HG02571 (cell line): Measurements from ENCODE around the gene CSGALNACT2.
"Not testable (repeated sequence)": the region's sequence is repeated elsewhere in the genome, so short reads cannot be mapped to it uniquely, and the experiment has no call there.

Experiments
- ATAC-seq: cut with Tn5 transposase; IDR thresholded peaks from one replicate; pipeline ENCODE4 v1.9.1; 2021; ENCODE audit warnings: mild to moderate bottlenecking, moderate library complexity; ENCODE audit not compliant: unreplicated experiment

Gene CSGALNACT2

DNA sequence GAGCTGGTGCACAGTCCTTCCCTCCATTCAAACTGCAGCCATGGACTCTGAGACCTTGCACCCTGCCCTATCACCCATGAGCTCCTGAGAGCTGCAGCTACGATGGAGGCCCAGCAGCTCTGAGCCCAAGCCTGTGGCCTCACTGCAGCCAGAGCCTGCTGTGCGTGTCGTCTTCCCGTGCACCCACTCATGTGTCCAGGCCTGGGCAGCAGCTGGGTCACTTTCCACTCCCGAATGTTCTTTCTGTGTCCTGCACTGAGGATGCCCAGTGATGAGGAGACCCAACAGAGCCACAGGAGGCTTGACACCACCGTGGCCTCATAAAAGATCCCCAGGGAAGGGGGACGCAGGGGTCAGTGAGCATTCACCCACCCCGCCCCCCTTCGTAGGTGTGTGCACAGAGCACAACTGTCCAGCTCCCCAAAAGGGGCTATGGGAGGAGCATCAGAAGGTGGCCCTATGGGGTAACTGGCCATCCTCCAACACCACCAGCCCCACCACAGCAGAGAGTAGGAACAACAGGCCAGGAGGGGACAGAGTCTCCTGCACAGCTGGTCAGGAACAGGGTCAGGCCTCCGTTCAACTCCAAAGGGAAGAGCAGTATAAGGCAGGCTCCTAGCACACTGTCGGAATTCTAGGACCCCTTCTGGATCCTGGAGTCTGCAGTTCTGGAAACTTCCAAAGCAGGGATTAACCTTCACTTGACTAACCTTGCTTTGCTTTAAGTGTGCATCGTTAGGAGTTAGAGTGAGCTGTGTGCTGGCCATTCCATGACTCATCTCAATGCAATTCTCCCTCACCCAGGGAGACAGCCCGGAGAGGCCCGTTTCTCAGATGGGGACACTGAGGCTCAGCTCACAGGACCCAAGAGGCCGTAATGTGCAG is 76.1 kb downstream of the CSGALNACT2 start:
- no peak for ATAC-seq

DNA sequence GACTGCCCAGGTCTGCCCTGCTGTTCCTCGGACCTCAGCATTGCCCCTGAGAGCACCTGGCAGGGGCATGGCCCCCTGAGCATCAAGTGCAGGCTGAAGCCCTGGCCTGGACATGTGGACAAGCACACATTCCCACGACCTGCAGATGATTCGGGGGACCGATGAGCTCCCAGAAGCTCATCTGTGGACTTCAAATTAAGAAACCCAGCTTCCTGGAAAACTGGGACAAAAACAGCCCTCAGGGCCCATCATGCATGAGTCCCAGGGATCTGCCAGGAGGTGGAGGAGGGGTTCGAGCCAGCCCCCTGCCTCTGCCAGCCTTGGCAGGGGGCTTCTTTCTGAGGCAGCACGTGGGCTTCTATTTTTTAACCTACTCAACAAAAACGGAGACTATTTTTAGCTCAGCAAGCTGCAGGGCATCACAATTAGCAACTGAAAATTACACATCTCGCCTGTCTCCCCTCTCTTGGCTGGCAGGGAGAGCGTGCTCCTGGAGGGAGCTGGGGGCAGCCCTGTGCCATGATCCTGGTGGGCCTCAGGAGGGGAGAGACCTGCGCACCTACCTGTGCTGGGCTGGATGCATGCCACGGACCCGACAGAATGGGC is 76.8 kb downstream of the CSGALNACT2 start:
- ATAC-seq = no peak

DNA sequence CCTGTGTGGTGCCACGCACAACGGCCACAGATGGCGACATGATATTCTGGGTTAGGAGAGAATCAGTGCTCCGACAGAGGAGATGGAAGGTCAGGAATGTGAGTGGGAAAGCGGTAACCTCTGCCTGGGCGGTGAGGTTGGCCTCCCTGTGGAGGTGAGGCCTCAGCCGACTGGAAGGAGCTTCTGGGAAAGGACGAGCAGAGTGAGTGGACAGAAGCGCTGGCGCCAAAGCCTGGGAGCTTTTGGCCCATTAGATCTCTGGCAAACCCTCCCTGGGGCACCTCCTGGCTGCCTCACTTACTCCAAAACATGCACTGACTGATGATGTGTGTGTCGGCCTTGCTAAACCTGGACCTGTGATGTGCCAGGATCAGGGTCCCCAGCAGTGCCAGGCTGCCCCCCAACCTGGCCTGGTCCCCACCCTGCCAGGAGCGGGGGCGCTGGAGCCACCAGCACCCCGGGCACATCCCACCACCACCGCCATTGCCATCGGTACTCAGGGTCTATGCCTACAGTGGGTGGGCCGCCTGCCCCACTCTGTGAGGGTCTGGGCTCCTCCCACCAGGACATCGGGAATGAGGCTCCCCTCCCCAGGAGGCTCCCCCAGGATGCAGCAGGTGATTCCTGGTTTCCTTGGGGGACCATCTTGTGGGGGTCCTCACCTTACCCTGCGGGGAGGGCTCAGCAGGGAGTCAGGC is 77.7 kb downstream of the CSGALNACT2 start:
- ATAC-seq = no peak

DNA sequence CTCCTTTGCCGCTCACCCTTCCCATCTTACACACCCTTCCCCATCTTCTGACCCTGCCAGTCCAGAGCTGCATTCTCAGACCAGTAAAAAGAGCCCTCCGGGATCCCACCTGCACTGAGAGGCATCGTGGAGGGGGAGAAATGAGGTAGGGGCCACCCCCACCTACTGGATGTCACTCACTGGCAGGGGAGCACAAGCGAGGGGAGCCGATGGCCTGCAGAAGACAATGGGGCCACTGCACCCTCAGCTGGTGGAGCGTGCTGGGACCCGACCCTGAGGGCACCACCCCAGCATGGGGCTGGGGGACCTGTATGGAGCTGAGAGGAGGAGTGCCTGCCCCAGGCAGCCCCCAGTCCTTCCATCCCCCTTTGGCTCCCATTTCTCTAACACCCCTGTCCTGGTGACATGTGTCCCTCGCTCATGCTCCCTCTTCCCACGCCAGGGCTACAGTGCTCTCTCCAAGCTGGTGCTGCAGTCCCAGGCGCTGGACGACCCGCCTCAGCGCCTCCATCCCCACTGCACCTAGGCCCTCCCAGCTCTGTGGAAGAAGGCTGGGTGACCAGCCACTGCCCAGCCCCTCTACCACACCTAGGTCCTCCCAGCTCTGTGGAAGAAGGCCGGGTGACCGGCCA is 78.8 kb downstream of the CSGALNACT2 start:
- no peak for ATAC-seq

DNA sequence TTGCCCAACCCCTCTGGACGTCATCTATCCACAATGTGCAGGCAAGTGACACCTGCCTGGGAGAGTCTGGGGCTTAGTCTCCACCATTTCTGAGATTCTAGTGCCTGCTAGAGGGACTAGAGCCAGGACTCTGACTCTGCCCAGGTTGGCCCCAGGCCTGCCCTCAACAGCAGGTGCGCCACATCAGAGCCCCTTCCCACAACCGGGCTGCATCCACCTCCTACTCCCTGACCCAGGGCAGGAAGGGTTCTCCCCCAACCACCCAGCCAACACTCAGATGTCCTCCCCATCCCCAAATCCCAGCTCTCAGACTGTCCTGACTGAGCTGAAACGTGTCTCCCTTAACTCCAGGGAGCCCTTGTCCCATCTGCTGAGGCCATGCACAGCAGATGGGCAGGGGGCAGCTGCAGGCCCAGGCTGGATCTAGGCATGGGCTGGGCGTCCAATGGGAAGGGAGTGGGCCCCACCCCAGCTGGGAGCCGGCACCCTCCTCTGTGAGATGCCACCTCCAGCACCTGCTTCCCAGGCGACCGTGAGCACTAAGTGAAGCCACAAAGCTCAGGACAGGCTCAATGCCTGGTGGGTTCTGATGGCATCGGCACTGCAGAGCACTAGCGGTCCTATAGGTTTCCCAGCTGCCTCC is 79.4 kb downstream of the CSGALNACT2 start:
- ATAC-seq = no peak

DNA sequence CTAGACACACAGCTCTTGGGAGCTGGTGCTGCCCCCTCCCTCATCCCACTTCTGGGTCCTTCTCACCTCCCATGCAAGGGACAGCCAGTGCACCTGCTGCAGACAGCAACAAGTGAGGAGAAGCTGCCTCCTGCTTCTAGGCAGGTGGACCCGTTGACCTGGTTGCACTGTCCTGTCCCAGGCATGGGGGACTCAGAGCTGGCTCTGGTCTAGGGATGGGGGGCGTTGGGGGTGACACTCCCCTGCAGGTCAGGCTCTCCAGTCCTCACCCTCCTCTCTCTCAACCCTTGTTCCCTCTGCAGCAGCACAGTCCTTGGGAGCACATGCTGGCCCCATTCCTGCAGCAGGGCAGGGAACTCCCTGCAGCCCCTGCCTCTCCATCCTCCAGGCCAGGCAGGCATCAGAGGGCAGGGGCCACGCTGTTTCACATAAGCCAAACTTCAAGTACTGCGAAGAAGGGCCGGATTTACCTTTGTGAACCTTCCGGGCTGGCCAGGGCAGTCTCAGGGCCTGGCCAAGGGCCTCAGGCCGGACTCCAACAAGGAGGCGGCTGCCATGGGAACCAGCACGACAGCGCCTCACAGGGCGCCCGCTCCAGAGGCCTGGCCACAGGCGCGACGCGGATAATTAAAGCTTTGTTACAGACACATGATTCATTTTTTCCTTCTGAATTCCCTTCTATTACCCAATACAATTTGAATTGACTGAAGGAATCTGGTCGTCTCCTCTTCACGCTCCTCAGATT is 80.1 kb downstream of the CSGALNACT2 start:
- ATAC-seq = no peak

DNA sequence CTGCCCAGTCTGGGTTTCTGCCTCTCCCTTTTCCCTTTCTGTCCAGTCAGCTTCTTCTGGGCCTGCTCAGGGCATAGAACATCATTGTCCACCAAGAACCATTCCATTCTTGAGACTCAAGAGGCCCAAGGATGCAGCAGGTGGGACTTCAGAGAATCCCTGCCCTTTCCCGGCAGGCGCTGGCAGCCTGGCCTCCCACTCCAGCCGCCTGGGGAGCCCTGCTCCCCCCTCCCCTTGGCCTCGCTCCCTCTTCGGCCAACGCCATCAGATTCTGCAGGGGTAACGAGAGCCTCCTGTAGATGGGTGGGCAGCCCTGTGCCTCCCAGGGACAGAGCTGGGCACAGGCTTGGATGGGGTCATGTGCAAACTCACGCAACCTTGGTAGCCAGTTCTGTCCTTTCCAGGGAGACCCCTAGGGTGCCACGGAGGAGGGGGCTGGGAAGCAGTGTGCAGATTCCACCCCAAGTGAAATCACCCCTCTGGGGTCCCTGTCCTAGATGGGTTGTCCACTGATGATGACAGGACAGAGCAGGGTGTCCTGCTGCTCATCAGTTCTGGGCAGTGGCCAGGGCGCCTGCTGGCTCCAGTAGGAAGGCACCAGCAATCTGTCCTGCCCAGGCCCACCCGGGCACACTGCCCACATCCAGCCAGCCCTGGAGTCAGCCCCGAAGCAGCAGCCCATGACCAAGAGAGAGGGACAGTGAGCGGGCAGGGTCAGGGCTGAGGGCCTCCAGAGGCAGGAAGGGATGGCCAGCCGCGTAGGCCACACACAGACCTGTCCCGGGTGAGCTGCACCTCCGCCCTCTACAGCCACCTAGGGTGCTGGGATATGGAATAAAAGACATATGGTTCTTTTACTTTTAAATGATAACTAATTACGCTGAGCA is 80.9 kb downstream of the CSGALNACT2 start:
- ATAC-seq = no peak

DNA sequence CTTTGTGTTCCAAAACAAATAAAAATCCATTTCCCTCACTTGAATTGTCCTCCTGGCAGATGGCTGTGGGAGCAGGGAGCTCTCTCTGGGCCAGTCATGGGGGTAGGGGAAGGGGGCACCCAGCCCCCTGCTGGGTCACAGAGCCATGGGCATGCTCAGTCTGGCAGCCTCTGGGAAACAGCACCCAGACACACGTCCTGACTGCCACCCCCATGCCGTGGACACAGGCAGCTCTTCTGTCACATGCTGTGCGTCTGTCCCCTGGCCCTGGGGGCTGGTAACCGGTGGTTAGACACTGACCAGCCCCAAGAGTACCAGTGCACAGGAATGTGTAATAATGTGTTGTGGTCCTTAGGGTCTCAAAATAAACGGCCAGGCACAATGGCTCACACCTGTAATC is 81.6 kb downstream of the CSGALNACT2 start:
- no peak for ATAC-seq

DNA sequence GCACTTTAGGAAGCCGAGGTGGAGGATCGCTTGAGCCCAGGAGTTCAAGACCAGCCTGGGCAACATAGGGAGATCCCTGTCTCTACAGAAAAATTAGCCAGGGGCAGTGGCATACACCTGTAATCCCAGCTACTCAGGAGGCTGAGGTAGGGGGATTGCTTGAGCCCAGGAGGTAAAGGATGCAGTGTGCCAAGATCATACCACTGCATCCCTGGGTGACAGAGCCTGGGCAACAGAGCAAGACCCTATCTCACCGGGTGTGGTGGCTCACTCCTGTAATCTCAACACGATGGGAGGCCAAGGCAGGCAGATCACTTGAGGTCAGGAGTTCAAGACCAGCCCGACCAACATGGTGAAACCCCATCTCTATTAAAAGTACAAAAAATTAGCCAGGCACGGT is 82.0 kb downstream of the CSGALNACT2 start:
- not testable (repeated sequence) for ATAC-seq

DNA sequence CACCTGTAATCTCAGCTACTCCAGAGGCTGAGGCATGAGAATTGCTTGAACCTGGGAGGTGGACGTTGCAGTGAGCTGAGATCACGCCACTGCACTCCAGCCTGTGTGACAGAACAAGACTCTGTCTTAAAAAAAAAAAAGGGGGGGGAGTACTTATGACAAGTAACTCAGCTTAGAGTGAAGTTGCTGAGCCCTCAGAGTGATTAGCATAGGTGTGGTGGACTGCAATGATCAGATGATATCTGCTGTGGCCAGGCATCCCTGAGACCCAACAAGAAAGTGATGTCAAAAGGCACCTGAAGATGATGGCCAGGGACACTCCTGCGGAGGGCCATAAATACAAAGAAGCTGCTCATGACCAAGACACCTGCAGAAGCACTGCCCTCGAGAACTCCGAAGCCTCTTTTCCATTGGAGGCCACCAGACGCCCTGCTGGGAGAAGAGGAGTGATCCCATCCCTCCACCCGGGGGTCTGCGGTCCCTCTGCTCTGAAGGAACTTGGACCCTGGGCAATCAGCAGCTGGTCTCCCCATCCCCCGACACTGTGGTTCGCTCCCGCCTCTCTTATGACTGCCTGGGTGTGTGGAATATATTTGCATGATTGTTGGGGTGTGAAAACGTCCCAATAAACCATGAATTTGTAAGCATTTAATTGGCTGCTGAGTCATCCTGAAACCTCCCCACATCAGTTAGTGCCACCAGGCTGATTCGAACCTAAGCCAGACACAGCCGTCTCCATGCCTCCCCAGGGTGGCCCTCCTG is 82.6 kb downstream of the CSGALNACT2 start:
- ATAC-seq = no peak

DNA sequence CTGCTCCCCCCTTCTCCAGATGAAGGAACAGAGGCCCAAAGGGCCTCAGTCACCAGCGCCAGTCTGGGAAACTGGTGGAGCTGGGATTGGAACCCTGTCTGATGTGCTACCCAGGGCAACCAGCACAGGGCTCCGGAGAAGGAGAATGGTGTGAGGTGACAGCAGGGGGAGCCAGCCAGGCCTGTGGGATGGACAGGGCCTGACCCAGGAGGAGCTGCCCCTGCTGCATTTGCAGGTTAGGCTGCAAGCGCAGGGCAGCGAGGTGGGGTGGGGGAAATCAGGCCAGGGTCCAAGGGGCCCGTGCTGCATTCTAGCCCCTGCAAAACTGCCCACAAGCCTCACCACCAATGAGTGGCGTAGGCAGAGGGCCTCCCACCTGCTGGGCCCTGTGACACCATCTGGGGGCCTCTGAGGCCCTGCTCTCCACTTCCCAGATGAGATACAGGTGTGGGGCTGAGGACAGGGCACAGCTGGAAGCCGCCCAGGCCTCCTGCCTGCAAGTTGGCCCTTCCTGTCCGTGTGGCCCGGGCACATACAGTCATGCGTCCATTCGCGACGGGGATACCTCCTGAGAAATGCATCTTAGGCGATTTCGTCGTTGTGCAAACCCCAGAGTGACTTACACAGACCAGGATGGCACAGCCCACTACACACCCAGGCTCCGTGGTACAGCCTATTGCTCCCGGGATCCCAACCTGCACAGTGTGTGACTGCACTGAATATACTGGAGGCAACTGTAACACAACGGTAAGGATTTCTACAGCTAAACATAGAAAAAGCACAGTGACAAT is 83.4 kb downstream of the CSGALNACT2 start:
- ATAC-seq = no peak

DNA sequence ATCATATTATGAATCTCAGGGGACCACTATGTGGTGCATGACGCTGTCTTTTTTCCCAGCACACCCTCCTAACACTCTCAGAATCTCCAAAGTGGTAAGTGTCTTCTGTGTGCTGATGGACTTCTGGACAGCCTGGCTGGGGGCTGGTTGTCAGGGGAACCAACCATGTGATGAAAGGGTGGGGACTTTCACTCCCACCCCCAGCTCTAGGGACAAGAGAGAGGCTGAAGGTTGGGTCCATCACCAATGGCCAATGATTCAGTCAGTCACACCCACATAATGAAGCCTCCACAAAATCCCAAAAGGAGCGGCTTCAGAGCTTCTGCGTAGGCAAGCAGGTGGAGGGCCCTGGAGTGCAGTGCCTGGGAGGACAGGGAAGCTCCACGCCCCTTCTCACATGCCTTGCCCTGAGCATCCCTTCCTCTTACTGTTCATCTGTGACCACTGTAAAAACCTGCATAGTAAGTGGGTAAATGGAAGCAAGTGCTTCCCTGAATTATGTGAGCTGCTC is 84.0 kb downstream of the CSGALNACT2 start:
- no peak for ATAC-seq

DNA sequence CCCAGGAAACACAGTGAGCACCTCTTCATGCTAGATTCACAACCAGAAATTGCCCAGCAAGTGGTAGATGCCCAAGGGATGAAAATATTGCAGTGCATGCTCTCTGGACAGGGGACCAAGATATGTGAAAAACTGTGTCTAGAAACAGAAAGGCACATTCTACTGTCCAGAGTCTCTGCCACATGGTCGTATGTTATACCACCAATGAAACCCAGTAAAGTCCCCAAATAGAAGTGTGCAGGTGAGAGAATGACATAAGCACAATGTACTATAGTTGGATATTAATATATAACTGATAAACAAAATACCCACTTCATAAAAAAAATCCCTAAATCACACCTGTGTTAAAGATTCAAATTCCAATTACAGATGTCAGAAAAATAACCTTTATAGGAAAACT is 84.8 kb downstream of the CSGALNACT2 start:
- no peak for ATAC-seq

DNA sequence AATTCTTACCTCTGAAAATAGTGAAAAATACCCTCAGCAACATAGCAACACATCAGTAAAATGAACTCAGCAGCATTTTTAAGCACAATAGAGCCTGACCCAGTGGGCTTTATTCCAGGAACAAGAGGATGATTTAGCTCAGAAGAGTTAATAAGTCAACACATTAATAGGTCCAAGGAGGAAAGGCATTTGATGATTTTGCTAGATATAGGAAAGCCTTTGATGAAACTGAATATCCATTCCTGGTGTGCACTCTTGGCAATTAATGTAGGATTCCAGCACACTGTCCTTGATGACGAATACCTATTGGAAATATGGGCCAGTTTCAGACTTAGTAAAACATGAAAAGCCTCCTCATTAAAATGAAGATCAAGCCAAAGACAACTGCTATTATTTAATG is 86.1 kb downstream of the CSGALNACT2 start:
- no peak for ATAC-seq

DNA sequence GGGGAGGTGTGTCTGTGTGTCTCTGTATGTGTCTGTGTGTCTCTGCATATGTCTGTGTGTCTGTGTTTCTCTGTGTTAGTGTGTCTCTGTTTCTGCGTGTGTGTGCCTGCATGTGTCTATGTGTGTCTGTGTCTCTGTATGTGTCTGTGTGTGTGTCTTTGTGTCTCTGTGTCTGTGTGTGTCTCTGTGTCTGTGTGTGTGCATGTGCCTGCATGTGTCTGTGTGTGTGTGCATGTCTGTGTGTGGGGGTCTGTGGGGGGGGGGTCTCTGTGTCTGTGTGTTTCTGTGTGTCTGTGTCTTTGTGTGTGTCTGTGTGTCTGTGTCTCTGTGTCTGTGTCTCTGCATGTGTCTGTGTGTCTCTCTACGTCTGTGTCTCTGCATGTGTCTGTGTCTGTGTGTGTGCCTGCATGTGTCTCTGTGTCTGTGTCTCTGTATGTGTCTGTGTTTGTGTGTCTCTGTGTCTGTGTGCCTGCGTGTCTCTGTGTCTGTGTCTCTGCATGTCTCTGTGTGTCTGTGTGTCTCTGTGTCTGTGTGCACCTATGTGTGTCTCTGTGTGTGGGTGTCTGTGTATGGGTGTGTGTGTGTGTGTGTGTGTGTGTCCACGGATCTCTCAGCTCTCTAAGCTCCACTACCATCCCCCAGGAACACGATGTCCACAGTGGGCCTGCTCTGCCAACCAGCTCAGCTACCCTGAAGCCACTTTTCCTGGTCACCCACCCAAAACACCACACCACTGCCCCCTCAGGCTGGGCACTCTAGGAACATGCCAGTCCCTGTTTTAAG is 87.0 kb downstream of the CSGALNACT2 start:
- ATAC-seq = no peak

DNA sequence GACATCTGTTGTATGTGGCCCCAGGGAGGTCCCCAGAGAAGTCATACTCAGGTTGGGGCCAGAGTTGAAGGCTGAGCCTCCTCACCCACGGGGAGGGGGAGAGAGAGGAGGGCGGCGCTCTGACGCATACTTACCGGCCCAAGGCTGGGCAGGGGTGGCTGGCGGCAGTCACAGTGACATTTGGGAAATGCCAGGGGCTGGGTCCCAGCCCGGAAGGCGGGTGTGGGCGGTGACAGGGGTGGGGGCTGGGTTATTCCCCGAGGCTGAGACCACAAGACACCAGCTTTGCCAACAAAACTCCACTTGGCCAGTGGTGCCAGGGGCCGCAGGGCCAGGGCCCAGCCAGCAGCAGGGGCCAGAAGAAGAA is 87.5 kb downstream of the CSGALNACT2 start:
- no peak for ATAC-seq

DNA sequence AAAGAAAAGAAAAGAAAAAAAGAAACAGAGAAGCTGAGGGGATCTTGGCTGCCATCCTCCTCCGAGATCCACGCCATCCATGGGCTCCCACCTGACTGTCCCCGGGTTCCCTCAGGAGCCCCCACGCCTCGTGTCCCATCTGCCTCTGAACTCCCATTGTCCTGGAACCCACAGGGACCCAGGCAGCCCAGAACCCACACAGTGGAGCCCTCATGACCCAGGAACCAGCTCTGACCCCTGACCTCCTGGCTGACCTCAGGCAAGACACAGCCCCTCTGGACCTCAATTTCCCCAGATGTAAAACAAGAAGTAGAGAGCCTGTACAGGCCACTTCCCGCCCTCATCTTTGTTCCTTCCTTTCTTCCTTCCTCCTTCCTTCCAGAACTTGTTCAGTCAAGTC is 88.2 kb downstream of the CSGALNACT2 start:
- ATAC-seq = no peak
